Activated CD8-positive, alpha-beta memory T cell treated with anti-CD3 and anti-CD28 coated beads, Interleukin-2, amount 10 ng/mL, durations not matched to agents 7 days and 5 days (primary cell): ENCODE results near the gene RFPL1. TPM values are rescaled to one million over a fixed set of nuclear protein-coding genes. Genes with fewer than 3 reads are reported as not detected.
"Not testable (repeated sequence)": the region's sequence is repeated elsewhere in the genome, so short reads cannot be mapped to it uniquely, and the experiment has no call there.

Experiments used
- ATAC-seq: fragments of 150-1000 bp; cut with Tn5 transposase; one replicate; pipeline ENCODE4 v1.10.0; 2021; ENCODE audit warnings: moderate library complexity
- CTCF ChIA-PET: fragments of 350-600 bp; sonication (Branson Sonifier 250); formaldehyde crosslinking; loops from one replicate; lab custom pipeline; 2021; ENCODE audit warnings: antibody characterized with exemption; lab: Charles Lee
- DNase-seq: peaks from one replicate; pipeline ENCODE4 v3.0.0-alpha.2; 2020
- H3K27ac Mint-ChIP-seq: one replicate; pipeline ENCODE4 v1.8.0; 2021; ENCODE audit warnings: mild to moderate bottlenecking, mixed read lengths
- H3K27me3 Mint-ChIP-seq: one replicate; pipeline ENCODE4 v1.8.0; 2021; ENCODE audit warnings: mixed read lengths
- H3K36me3 Mint-ChIP-seq: one replicate; pipeline ENCODE4 v1.8.0; 2021; ENCODE audit warnings: mild to moderate bottlenecking, mixed read lengths
- H3K4me1 Mint-ChIP-seq: one replicate; pipeline ENCODE4 v1.8.0; 2021; ENCODE audit warnings: mixed read lengths
- H3K4me3 Mint-ChIP-seq: one replicate; pipeline ENCODE4 v1.8.0; 2021; ENCODE audit warnings: mild to moderate bottlenecking, moderate library complexity, mixed read lengths
- H3K9me3 Mint-ChIP-seq: one replicate; pipeline ENCODE4 v1.8.0; 2022; ENCODE audit warnings: low read depth, mixed read lengths
- total RNA-seq, 2 experiments: library from RNA; stranded (reverse); gene quantifications; one replicate each; pipeline ENCODE4 v1.2.3, GENCODE V29; 2021

The RFPL1 gene
- total RNA-seq, 2 experiments from 2014 or later = not detected

DNA sequence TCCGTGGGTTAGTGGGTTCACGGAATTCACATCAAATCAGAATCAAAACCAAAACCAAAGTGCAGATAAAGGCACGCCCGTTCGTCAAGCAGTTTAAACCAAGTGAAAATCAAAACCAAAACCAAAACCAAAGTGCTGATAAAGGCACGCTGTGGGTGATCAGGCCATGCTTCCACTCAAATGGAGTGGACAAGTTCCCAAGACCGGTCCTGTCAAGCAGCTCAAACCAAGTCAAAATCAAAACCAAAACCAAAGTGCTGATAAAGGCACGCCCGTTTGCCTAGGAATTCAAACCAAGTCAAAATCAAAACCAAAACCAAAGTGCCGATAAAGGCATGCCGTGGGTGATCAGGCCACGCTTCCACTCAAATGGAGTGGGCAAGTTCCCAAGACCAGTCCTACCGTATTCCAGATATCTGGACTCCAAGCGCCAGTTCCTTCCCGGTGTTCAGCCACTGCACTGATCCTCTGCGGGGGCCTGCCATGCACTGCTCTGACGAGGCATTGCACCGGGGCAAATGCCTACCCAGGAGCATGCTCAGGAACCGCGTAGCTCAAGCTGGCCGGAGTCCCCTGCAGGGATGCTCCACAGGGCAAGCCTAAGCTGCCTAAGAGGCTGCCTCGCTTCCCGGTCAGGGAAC, 23.3 kb upstream of the RFPL1 start:
- ATAC-seq = peak; percentile 85
- DNase-seq = peak; percentile 84
- H3K9me3 Mint-ChIP-seq, H3K27me3 Mint-ChIP-seq, H3K36me3 Mint-ChIP-seq, CTCF ChIA-PET: not testable (repeated sequence)
- peaks cover 41% of the 10 kb centered on the region for H3K4me1 Mint-ChIP-seq
- H3K4me3 Mint-ChIP-seq = peak overlapping the region; percentile 89
- H3K27ac Mint-ChIP-seq = peak overlapping the region; percentile 99

DNA sequence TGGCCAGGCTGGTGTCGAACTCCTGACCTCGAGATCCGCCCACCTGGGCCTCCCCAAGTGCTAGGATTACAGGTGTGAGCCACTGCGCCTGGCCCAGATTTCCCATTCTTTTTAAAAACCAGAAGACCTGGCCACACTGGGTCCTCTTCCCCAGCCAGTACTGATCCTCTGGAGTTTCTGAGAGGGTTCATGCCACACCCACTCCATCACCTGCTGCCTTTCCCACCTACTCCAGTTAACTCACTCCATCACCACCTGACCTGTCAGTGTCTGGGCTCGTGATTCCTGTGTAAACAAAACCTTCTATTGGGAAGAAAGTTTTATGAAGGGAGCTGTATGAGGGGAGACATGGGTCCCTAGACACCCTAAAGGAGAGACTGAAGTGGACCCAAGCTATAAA, 19.7 kb upstream of the RFPL1 start:
- ATAC-seq, H3K36me3 Mint-ChIP-seq, CTCF ChIA-PET, H3K27ac Mint-ChIP-seq, H3K4me3 Mint-ChIP-seq, DNase-seq, H3K27me3 Mint-ChIP-seq, H3K9me3 Mint-ChIP-seq: not testable (repeated sequence)
- H3K4me1 Mint-ChIP-seq = peaks cover 24% of the 10 kb centered on the region

DNA sequence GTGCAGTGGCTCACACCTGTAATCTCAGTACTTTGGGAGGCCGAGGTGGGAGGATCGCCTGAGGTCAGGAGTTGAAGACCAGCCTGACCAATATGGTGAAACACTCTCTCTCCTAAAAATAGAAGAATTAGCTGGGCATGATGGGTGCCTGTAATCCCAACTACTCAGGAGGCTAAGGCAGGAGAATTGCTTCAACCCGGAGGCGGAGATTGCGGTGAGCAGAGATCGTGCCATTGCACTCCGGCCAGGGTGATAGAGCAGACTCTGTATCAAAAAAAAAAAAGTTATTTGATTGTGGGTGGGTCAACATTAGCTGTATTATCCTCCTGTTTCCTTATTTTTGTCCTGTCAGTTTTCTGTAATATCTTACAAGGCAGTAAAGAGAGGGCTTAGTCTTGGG, 11.9 kb upstream of the RFPL1 start:
- no peak overlapping the region for H3K27ac Mint-ChIP-seq
- CTCF ChIA-PET = no interaction called here
- no peaks in the 10 kb centered on the region for H3K9me3 Mint-ChIP-seq
- ATAC-seq (no peak), DNase-seq (no peak)
- H3K4me3 Mint-ChIP-seq = no peak overlapping the region
- no peaks in the 10 kb centered on the region for H3K4me1 Mint-ChIP-seq
- no peaks in the 10 kb centered on the region for H3K36me3 Mint-ChIP-seq
- H3K27me3 Mint-ChIP-seq = peaks cover 32% of the 10 kb centered on the region

DNA sequence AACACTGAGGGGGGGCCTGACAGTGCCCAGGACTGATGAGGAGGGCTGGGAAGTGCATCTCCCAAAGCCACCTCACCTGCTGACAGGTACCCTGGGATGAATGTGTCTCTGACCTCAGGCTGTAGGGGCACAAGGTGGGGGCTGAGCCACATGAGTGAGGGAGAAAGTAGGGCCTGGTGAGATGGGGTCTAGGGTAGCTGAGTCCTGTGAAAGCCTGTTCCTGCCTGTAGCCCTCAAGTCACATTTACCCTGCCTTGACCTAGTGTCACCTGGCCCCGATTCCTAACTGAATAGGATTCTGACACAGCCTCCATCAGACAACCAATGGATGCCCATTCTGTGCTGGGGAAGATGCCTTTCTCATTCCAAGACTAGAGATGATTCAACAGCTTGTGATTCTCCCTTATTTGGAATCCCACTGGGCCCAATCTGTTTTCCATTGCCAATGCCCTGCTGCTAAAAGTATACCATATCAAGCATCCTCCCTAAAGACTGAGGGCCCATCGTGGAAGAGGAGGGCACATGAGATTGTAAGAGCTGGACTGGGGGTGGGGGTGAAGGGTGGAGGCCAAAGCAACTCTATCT, 11.1 kb upstream of the RFPL1 start:
- ATAC-seq = no peak
- Mint-ChIP-seq H3K36me3 (no peaks in the 10 kb centered on the region), H3K27ac (no peak overlapping the region), H3K27me3 (peaks cover 37% of the 10 kb centered on the region), H3K4me1 (no peaks in the 10 kb centered on the region), H3K9me3 (no peaks in the 10 kb centered on the region), H3K4me3 (no peak overlapping the region)
- no peak for DNase-seq
- CTCF ChIA-PET = interaction anchor here (0.9 kb wide), 1 partner anchor 44 kb away, joined by 4 read pairs; no protein-coding TSS in a partner anchor

DNA sequence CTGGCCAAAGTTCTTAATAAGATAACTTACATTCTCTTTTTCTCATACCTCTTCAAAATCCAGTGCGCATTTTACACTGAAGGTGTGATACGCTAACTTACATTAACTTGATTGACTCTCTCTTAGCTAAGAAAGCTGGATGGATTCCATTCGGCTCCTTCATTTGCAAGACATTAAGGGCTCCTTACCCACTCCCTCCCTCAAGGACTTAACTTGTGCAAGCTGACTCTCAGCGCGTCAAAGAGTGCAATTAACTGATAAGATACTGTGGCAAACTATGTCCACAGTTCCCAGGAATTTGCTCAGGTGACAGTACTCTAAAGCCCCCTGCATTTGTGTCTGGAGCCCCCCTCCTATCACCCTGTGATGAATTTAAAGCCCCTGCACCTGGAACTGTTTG, 6.4 kb upstream of the RFPL1 start:
- Mint-ChIP-seq H3K4me1 (no peaks in the 10 kb centered on the region), H3K4me3 (no peak overlapping the region), H3K9me3 (no peaks in the 10 kb centered on the region), H3K36me3 (no peaks in the 10 kb centered on the region), H3K27me3 (peaks cover 56% of the 10 kb centered on the region), H3K27ac (no peak overlapping the region)
- DNase-seq = no peak
- ATAC-seq = no peak
- CTCF ChIA-PET = interaction anchor here (1.1 kb wide), 1 partner anchor 39 kb away, joined by 3 read pairs; no protein-coding TSS in a partner anchor

DNA sequence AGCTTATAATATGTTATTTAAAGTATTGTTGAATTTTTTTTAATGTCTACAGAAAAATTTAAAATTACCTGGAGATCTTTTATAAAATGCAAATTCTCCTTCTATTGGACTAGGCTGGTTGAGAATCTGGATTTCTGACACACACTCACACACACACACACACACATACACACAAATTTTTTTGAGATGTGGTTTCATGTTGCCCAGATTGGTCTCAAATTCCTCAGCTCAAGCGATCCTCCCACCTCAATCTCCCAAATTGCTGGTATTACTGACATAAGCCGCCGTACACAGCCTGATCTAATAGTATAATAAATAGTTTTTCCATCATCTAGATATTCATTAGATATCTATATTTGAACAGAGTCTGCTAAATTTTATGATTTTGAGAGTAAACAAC, 4.5 kb upstream of the RFPL1 start:
- DNase-seq (no peak), ATAC-seq (no peak)
- Mint-ChIP-seq H3K27me3 (peaks cover 53% of the 10 kb centered on the region), H3K27ac (no peak overlapping the region), H3K4me3 (no peak overlapping the region), H3K9me3 (no peaks in the 10 kb centered on the region), H3K36me3 (no peaks in the 10 kb centered on the region), H3K4me1 (no peaks in the 10 kb centered on the region)
- CTCF ChIA-PET = no interaction called here

DNA sequence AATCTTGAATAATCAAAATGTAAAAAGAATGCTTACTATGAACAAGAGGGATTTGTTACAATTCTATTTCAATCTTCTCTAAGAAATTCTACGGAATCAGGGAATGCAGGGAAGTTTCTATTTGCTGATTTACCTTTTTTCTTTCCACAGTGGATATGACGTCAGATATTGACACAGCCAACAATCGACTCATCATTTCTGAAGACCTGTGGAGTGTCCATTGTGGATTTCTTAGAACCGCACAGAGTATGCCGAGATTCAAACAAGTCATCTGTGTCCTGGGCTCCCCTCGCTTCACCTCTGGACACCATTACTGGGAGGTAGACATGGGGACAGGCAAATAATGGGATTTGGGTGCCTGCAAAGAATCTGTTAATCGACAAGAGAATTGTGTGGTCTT, 4.1 kb upstream of the RFPL1 start:
- ATAC-seq (no peak), DNase-seq (no peak)
- Mint-ChIP-seq H3K27ac (no peak overlapping the region), H3K27me3 (peaks cover 49% of the 10 kb centered on the region), H3K4me3 (no peak overlapping the region), H3K9me3 (no peaks in the 10 kb centered on the region), H3K4me1 (no peaks in the 10 kb centered on the region), H3K36me3 (no peaks in the 10 kb centered on the region)
- CTCF ChIA-PET = no interaction called here

DNA sequence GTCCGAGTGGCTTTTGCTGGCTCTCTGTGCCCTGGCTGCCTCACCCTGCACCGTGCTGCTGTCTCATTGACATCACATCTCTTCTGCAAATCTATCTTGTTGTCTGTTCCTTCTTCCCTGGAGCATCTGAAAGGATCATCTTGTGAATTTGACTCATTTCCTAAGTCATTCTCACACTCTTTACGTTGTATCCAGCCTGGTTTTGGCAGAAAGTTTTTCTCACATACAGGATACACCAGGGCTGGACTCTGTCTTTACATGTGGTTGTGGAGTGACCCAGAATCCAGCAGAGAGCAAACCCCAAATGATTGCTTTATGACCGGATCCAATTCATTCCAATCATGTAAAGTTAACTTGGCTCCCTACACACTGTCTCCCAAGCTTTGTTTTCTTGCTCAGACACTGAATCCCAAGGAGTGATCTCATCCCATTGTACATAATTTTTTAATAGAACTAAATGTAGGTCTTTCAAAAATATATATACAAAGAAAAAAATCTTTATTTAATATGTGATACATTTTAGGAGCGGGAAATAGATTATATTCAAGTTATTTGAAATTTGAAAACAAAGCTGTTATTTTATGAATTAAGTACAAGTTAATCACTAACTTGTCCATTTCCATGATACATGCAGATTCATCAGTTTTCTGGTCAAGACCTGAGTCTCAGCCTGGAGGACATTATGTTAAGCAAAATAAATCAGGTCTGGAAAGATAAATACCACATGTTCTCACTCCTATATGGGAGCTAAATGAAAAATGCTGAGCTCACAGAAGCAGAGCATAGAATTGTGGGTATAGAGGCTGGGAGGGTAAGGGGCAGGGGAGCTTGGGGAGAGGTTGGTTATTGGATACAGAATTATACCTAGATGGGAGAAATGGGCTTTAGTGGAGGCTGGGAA, 2.9 kb upstream of the RFPL1 start:
- ATAC-seq (no peak), DNase-seq (no peak)
- CTCF ChIA-PET = no interaction called here
- peaks cover 41% of the 10 kb centered on the region for H3K27me3 Mint-ChIP-seq
- H3K36me3 Mint-ChIP-seq = no peaks in the 10 kb centered on the region
- H3K9me3 Mint-ChIP-seq = no peaks in the 10 kb centered on the region
- no peak overlapping the region for H3K27ac Mint-ChIP-seq
- H3K4me3 Mint-ChIP-seq = no peak overlapping the region
- H3K4me1 Mint-ChIP-seq = no peaks in the 10 kb centered on the region

DNA sequence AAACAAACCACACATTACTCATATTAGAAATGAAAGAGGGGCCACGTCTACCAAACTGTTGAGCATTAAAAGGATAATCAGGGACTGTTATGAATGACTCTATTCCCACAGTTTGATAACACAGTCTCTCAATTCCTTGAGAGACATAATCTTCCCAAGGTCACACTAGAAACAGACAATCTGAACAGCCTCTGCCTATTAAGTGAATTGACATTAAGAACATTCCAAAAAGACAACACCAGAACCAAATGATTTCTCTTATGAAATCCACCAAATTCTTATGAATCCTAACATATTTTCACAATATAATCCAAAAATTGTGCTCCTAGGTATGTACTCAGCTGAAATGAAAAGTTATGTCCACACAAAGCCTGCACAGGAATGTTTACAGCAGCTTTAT, 4.6 kb downstream of the RFPL1 start:
- H3K36me3 Mint-ChIP-seq = no peaks in the 10 kb centered on the region
- ATAC-seq = no peak
- no peak overlapping the region for H3K4me3 Mint-ChIP-seq
- no peaks in the 10 kb centered on the region for H3K9me3 Mint-ChIP-seq
- H3K27me3 Mint-ChIP-seq = peaks cover 10% of the 10 kb centered on the region
- H3K4me1 Mint-ChIP-seq = peaks cover 3% of the 10 kb centered on the region
- no peak for DNase-seq
- CTCF ChIA-PET = no interaction called here
- no peak overlapping the region for H3K27ac Mint-ChIP-seq

DNA sequence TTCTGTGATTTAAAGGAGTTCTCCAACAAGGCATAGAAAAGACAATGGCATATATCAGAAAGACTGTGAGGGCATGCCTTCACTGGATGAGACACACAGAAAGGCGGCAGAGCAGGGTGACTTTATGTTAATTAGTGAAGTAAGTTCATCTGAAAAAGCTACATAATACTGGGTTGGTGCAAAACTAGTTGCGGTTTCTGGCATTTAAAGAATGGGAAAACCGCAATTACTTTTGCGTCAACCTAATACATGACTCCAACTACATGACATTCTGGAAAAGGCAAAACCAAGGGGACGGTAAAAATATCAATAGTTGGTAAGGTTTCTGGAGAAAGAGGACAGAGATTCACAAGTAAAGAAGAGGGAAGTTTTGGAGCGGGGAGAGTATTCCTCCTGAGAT, 5.1 kb downstream of the RFPL1 start:
- ATAC-seq (no peak), DNase-seq (no peak)
- H3K36me3 Mint-ChIP-seq = no peaks in the 10 kb centered on the region
- no peaks in the 10 kb centered on the region for H3K9me3 Mint-ChIP-seq
- CTCF ChIA-PET = no interaction called here
- peaks cover 3% of the 10 kb centered on the region for H3K4me1 Mint-ChIP-seq
- no peak overlapping the region for H3K4me3 Mint-ChIP-seq
- H3K27me3 Mint-ChIP-seq = peaks cover 8% of the 10 kb centered on the region
- no peak overlapping the region for H3K27ac Mint-ChIP-seq

DNA sequence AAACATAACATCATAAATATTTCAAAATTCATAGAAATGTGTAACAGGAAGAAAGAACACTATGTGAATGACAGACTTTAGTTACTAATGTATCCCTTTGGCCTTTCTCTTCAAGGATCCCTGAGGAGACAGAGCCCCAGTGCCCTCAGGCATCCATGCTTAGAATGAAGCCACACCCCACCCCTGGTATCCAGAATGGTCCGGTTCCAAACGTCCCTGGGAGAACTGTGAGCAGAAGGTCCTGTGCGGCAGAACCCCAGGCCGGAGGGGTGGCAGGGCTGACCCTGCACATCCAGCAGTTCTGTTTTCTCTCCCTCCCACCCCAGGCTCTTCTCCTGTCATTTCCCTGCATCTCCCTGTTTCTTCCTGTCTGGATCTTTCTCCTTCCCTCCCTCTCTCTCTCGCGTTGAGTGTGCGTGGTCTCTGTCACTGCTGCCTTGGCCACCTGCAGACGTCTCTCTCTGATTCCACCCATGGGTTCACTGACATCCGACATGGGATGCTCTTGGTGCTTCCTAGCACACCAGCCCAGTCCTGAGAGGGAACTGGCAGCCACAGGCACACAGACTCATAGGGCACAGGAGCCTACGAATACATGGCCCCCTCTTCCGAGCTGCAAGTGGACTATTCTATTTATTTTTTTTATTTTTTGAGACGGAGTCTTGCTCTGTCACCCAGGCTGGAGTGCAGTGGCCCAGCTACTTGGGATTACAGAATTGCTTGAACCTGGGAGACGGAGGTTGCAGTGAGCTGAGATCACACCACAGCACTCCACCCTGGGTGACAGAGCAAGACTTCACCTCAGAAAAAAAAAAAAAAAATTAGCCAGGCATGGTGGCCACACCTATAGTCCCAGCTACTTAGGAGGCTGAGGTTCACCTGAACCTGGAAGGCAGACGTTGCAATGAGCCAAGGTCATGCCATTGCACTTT, 5.7 kb downstream of the RFPL1 start:
- Mint-ChIP-seq H3K9me3 (no peaks in the 10 kb centered on the region), H3K4me1 (peaks cover 3% of the 10 kb centered on the region), H3K27ac (no peak overlapping the region), H3K36me3 (no peaks in the 10 kb centered on the region), H3K27me3 (peaks cover 8% of the 10 kb centered on the region), H3K4me3 (no peak overlapping the region)
- DNase-seq = no peak
- no peak for ATAC-seq
- CTCF ChIA-PET = no interaction called here

DNA sequence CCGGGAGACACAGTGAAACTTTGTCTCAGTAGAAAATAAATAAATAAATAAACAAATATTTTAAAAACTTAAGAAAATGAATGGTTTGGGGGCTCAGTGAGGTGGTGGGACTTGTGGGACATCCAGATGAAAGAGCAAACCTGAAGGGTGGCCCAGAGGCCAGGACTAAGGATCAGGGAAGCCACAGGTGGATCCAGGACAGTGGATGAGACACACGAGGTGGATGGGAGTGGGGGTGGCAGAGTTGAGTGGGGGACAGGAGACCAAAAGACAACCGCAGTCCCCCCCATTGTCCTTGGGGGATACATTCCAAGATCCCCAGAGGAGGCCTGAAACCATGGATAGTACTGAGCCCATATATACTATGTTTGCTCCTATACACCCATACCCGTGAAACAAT, 7.1 kb downstream of the RFPL1 start:
- Mint-ChIP-seq H3K27me3 (peaks cover 8% of the 10 kb centered on the region), H3K4me1 (peaks cover 3% of the 10 kb centered on the region), H3K9me3 (no peaks in the 10 kb centered on the region), H3K4me3 (no peak overlapping the region), H3K27ac (no peak overlapping the region), H3K36me3 (no peaks in the 10 kb centered on the region)
- ATAC-seq = no peak
- CTCF ChIA-PET = no interaction called here
- DNase-seq = no peak

DNA sequence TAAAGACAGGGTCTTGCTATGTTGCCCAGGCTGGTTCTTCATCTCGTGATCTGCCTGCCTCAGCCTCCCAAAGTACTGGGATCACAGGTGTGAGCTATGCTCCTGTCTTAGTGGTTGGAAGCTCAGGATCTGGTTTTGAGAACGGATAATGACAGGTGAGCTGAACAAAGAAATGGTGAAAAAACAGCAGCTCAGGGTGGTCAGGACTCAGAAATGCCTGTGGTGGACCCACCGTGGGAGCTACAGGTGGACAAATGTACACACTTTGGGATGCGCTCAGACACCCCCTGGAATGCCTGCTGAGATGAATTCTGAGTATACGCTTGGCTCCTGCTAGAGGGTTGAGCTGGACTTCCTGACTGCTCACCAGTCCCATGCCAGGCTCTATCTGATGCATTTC, 9.5 kb downstream of the RFPL1 start:
- Mint-ChIP-seq H3K36me3 (no peaks in the 10 kb centered on the region), H3K9me3 (no peaks in the 10 kb centered on the region), H3K27ac (no peak overlapping the region), H3K27me3 (peaks cover 7% of the 10 kb centered on the region), H3K4me1 (peaks cover 1% of the 10 kb centered on the region), H3K4me3 (no peak overlapping the region)
- ATAC-seq = no peak
- CTCF ChIA-PET = no interaction called here
- DNase-seq = no peak
